SK-N-SH (cell line): ENCODE data around the gene SND1. TPM values are rescaled to one million over a fixed set of nuclear protein-coding genes. Genes with fewer than 3 reads are reported as not detected.

Experiments
- CTCF ChIA-PET: fragments of 300-600, 350-600 bp; formaldehyde crosslinking; extraction: SDS; loops from one replicate; lab custom pipeline; 2021; lab: Yijun Ruan, JAX
- POLR2A ChIA-PET: fragments of 350-600 bp; sonication (Branson Sonifier 250); formaldehyde crosslinking; extraction: SDS; loops from one replicate; lab custom pipeline; 2020; ENCODE audit warnings: antibody characterized with exemption, inconsistent platforms; lab: Yijun Ruan, JAX
- DNase-seq: peaks from one replicate; pipeline ENCODE4 v3.0.0; 2012
- H2AFZ ChIP-seq: fragments of 200-600 bp; sonication (generic); 2 replicates; pipeline ENCODE4 v1.8.1; 2016; ENCODE audit warnings: antibody characterized with exemption, mild to moderate bottlenecking, low read depth
- H3F3A ChIP-seq: fragments of 200-600 bp; sonication (generic); replicated peaks from 2 replicates; pipeline ENCODE3; 2016; ENCODE audit warnings: antibody characterized with exemption, mild to moderate bottlenecking; ENCODE audit not compliant: insufficient read depth
- H3K27ac ChIP-seq, 2 experiments: fragments of 200-500 bp in 1 of 2; fragments of 200-600 bp in 1 of 2; sonication (Bioruptor generic) in 1 of 2; sonication (generic), shearing (Covaris generic) in 1 of 2; 2 replicates each; pipeline versions ENCODE4 v1.5.1 to v1.6.1; 2014 to 2016; ENCODE audit warnings: low read depth in 2 of 2, inconsistent platforms in 1 of 2, low read length in 1 of 2, mild to moderate bottlenecking in 1 of 2, mixed read lengths in 1 of 2
- H3K27me3 ChIP-seq: fragments of 200-600 bp; sonication (generic), shearing (Covaris generic); 2 replicates; pipeline ENCODE4 v1.6.1; 2016; ENCODE audit warnings: mixed run types; ENCODE audit not compliant: insufficient read depth
- H3K36me3 ChIP-seq, 2 experiments: fragments of 200-500 bp in 1 of 2; fragments of 200-600 bp in 1 of 2; sonication (Bioruptor generic) in 1 of 2; sonication (generic) in 1 of 2; replicated peaks in 1 of 2; 2 replicates each; pipeline versions ENCODE3 to v1.5.1; 2014 to 2016; ENCODE audit warnings: low read length in 1 of 2, mild to moderate bottlenecking in 1 of 2; ENCODE audit not compliant: insufficient read depth in 2 of 2, control insufficient read depth in 1 of 2
- H3K4me1 ChIP-seq, 2 experiments: fragments of 200-500 bp in 1 of 2; fragments of 200-600 bp in 1 of 2; sonication (Bioruptor generic) in 1 of 2; sonication (generic), shearing (Covaris generic) in 1 of 2; 2 replicates each; pipeline versions ENCODE4 v1.5.1 to v1.6.1; 2014 to 2016; ENCODE audit warnings: low read depth in 1 of 2, low read length in 1 of 2, mixed run types in 1 of 2; ENCODE audit not compliant: insufficient read depth in 2 of 2, control insufficient read depth in 1 of 2
- H3K4me2 ChIP-seq: fragments of 200-600 bp; sonication (generic), shearing (Covaris generic); 2 replicates; pipeline ENCODE4 v1.6.1; 2017; ENCODE audit warnings: mixed run types
- H3K4me3 ChIP-seq, 2 experiments: fragments of 200-500 bp in 1 of 2; fragments of 200-600 bp in 1 of 2; sonication (Bioruptor generic) in 1 of 2; sonication (generic), shearing (Covaris generic) in 1 of 2; 2 replicates each; pipeline versions ENCODE4 v1.5.1 to v1.8.1; 2014 to 2016; ENCODE audit warnings: low read depth in 2 of 2, inconsistent platforms in 1 of 2, low read length in 1 of 2, mild to moderate bottlenecking in 1 of 2, mixed read lengths in 1 of 2, moderate library complexity in 1 of 2
- H3K79me2 ChIP-seq: fragments of 200-600 bp; sonication (generic); 2 replicates; pipeline ENCODE4 v1.8.1; 2017; ENCODE audit warnings: mild to moderate bottlenecking; ENCODE audit not compliant: insufficient read depth
- H3K9ac ChIP-seq: fragments of 200-600 bp; sonication (generic); 2 replicates; pipeline ENCODE4 v1.6.1; 2017; ENCODE audit warnings: mixed run types
- H3K9me2 ChIP-seq: fragments of 200-600 bp; sonication (generic); 2 replicates; pipeline ENCODE4 v1.6.1; 2017; ENCODE audit warnings: mixed run types
- H3K9me3 ChIP-seq: fragments of 200-600 bp; sonication (generic); 2 replicates; pipeline ENCODE4 v1.6.1; 2017; ENCODE audit warnings: mixed run types, mild to moderate bottlenecking, moderate library complexity
- H4K20me1 ChIP-seq: fragments of 200-600 bp; sonication (generic); 2 replicates; pipeline ENCODE4 v1.6.1; 2017; ENCODE audit warnings: mild to moderate bottlenecking, mixed run types; ENCODE audit not compliant: insufficient read depth
- ELF1 ChIP-seq: IDR thresholded peaks from 2 replicates; pipeline ENCODE4 v1.4.0; 2012
- FOSL2 ChIP-seq: IDR thresholded peaks from 2 replicates; pipeline ENCODE4 v1.4.0; 2012; ENCODE audit warnings: low read depth, mild to moderate bottlenecking, moderate library complexity, borderline replicate concordance
- FOXJ3 ChIP-seq: sonication (generic); formaldehyde crosslinking; IDR thresholded peaks from 2 replicates; pipeline ENCODE4 v1.5.1; 2020; ENCODE audit warnings: mild to moderate bottlenecking, missing genetic modification reagents
- GATA2 ChIP-seq: sonication (generic); formaldehyde crosslinking; IDR thresholded peaks from 2 replicates; pipeline ENCODE4 v1.5.0; 2020; ENCODE audit warnings: mild to moderate bottlenecking, missing genetic modification reagents
- JUND ChIP-seq: IDR thresholded peaks from 2 replicates; pipeline ENCODE4 v1.4.0; 2012
- MAX ChIP-seq: IDR thresholded peaks from 2 replicates; pipeline ENCODE4 v1.4.0; 2012; ENCODE audit warnings: low read depth
- MEF2A ChIP-seq: IDR thresholded peaks from 2 replicates; pipeline ENCODE4 v1.4.0; 2012; ENCODE audit warnings: low read depth, borderline replicate concordance
- MXI1 ChIP-seq: IDR thresholded peaks from 2 replicates; pipeline ENCODE4 v1.6.1; 2012; ENCODE audit warnings: mild to moderate bottlenecking, low read depth, low read length, improper control_type of control experiment
- NFIC ChIP-seq: IDR thresholded peaks from 2 replicates; pipeline ENCODE4 v1.4.0; 2012; ENCODE audit warnings: borderline replicate concordance
- PBX3 ChIP-seq: IDR thresholded peaks from 2 replicates; pipeline ENCODE4; 2012
- POLR2AphosphoS5 ChIP-seq: IDR thresholded peaks from 2 replicates; pipeline ENCODE4 v1.6.1; 2012; ENCODE audit warnings: low read depth, low read length
- RAD21 ChIP-seq: IDR thresholded peaks from 2 replicates; pipeline ENCODE4 v1.6.1; 2012; ENCODE audit warnings: mild to moderate bottlenecking, low read length
- RCOR1 ChIP-seq: fragments of 150-350 bp; IDR thresholded peaks from 2 replicates; pipeline ENCODE4 v1.6.1; 2017; ENCODE audit warnings: antibody characterized with exemption, low read length
- RFX5 ChIP-seq: IDR thresholded peaks from 2 replicates; pipeline ENCODE4 v1.6.1; 2012; ENCODE audit warnings: mild to moderate bottlenecking, improper control_type of control experiment, low read length
- USF1 ChIP-seq: IDR thresholded peaks from 2 replicates; pipeline ENCODE4 v1.4.0; 2012; ENCODE audit warnings: low read depth, borderline replicate concordance
- WGBS: methylation state at CpG from one replicate; pipeline ENCODE4 v1.1.6; 2017; ENCODE audit warnings: low lambda C conversion rate; 5-methylcytosine and 5-hydroxymethylcytosine counted together
- polyA plus RNA-seq, 3 experiments: library from polyadenylated mRNA; depleted of rRNA; stranded (reverse); fragments of >200 nt; gene quantifications; 2 replicates each; pipeline ENCODE4 v1.2.3, GENCODE V29; 2012
- TF ChIP-seq, protein P1 (sequence below): IDR thresholded peaks from 2 replicates; pipeline ENCODE4 v1.6.1; 2012; ENCODE audit warnings: mild to moderate bottlenecking, low read depth, low read length, moderate library complexity
- TF ChIP-seq, protein P2 (sequence below): fragments of 200-600 bp; sonication (generic); IDR thresholded peaks from 2 replicates; pipeline ENCODE4 v1.6.1; 2017; ENCODE audit warnings: antibody characterized with exemption, mild to moderate bottlenecking, moderate library complexity

The SND1 gene
- polyA plus RNA-seq, 1 of the 3 experiments (the other 2 are of a cell fraction): 165 TPM

- H3K79me2 ChIP-seq: peaks cover 78% of the 10 kb centered on the region
- no peak overlapping the region for H3K27ac ChIP-seq
- H2AFZ ChIP-seq: no peak overlapping the region
- no peak for DNase-seq
- H3K27me3 ChIP-seq: no peaks in the 10 kb centered on the region
- no peaks in the 10 kb centered on the region for H3K9me3 ChIP-seq
- TF ChIP-seq FOSL2 (no peak), MEF2A (no peak), FOXJ3 (CRISPR knock-in tag) (no peak), RAD21 (no peak), RCOR1 (no peak), NFIC (no peak), MAX (no peak), MXI1 (no peak), POLR2AphosphoS5 (no peak), USF1 (no peak), RFX5 (no peak), GATA2 (no peak), JUND (no peak), ELF1 (no peak), PBX3 (no peak)
- TF ChIP-seq, protein P1, sequence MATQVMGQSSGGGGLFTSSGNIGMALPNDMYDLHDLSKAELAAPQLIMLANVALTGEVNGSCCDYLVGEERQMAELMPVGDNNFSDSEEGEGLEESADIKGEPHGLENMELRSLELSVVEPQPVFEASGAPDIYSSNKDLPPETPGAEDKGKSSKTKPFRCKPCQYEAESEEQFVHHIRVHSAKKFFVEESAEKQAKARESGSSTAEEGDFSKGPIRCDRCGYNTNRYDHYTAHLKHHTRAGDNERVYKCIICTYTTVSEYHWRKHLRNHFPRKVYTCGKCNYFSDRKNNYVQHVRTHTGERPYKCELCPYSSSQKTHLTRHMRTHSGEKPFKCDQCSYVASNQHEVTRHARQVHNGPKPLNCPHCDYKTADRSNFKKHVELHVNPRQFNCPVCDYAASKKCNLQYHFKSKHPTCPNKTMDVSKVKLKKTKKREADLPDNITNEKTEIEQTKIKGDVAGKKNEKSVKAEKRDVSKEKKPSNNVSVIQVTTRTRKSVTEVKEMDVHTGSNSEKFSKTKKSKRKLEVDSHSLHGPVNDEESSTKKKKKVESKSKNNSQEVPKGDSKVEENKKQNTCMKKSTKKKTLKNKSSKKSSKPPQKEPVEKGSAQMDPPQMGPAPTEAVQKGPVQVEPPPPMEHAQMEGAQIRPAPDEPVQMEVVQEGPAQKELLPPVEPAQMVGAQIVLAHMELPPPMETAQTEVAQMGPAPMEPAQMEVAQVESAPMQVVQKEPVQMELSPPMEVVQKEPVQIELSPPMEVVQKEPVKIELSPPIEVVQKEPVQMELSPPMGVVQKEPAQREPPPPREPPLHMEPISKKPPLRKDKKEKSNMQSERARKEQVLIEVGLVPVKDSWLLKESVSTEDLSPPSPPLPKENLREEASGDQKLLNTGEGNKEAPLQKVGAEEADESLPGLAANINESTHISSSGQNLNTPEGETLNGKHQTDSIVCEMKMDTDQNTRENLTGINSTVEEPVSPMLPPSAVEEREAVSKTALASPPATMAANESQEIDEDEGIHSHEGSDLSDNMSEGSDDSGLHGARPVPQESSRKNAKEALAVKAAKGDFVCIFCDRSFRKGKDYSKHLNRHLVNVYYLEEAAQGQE: no peak
- TF ChIP-seq, protein P2, sequence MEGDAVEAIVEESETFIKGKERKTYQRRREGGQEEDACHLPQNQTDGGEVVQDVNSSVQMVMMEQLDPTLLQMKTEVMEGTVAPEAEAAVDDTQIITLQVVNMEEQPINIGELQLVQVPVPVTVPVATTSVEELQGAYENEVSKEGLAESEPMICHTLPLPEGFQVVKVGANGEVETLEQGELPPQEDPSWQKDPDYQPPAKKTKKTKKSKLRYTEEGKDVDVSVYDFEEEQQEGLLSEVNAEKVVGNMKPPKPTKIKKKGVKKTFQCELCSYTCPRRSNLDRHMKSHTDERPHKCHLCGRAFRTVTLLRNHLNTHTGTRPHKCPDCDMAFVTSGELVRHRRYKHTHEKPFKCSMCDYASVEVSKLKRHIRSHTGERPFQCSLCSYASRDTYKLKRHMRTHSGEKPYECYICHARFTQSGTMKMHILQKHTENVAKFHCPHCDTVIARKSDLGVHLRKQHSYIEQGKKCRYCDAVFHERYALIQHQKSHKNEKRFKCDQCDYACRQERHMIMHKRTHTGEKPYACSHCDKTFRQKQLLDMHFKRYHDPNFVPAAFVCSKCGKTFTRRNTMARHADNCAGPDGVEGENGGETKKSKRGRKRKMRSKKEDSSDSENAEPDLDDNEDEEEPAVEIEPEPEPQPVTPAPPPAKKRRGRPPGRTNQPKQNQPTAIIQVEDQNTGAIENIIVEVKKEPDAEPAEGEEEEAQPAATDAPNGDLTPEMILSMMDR: no peak
- H3F3A ChIP-seq: peaks cover 5% of the 10 kb centered on the region
- peaks cover 70 to 82% of the 10 kb centered on the region in 2 experiments for H3K36me3 ChIP-seq
- CTCF ChIA-PET: interaction anchor here (0.8 to 19.8 kb wide), 10 partner anchors 9 to 495 kb away, joined by 3 to 444 read pairs (median 4); no protein-coding TSS in a partner anchor
- POLR2A ChIA-PET: no interaction called here
- no peak overlapping the region for H3K4me2 ChIP-seq
- no peak overlapping the region for H3K9ac ChIP-seq
- peaks cover 32% of the 10 kb centered on the region for H4K20me1 ChIP-seq
- WGBS: 97% methylated on average over 6 of the region's 6 CpGs
- peaks cover 0 to 5% of the 10 kb centered on the region in 2 experiments; a peak in 2 of 4 replicates for H3K4me1 ChIP-seq
- no peak overlapping the region for H3K4me3 ChIP-seq
- no peaks in the 10 kb centered on the region for H3K9me2 ChIP-seq
Measured at GRCh38 chr7:127717502-127718339, 65.7 kb downstream of the SND1 start.
